Stimulated activated CD8-positive, alpha-beta memory T cell treated with anti-CD3 and anti-CD28 coated beads, Interleukin-15, amount 100 ng/mL, for 1 hour (primary cell): ENCODE measurements around the gene MT2A.
"Not testable (repeated sequence)": the region's sequence is repeated elsewhere in the genome, so short reads cannot be mapped to it uniquely, and the experiment has no call there.

Source experiments
- DNase-seq: peaks from one replicate; pipeline ENCODE4 v3.0.0-alpha.2; 2020; ENCODE audit warnings: low read depth

The MT2A gene

DNA sequence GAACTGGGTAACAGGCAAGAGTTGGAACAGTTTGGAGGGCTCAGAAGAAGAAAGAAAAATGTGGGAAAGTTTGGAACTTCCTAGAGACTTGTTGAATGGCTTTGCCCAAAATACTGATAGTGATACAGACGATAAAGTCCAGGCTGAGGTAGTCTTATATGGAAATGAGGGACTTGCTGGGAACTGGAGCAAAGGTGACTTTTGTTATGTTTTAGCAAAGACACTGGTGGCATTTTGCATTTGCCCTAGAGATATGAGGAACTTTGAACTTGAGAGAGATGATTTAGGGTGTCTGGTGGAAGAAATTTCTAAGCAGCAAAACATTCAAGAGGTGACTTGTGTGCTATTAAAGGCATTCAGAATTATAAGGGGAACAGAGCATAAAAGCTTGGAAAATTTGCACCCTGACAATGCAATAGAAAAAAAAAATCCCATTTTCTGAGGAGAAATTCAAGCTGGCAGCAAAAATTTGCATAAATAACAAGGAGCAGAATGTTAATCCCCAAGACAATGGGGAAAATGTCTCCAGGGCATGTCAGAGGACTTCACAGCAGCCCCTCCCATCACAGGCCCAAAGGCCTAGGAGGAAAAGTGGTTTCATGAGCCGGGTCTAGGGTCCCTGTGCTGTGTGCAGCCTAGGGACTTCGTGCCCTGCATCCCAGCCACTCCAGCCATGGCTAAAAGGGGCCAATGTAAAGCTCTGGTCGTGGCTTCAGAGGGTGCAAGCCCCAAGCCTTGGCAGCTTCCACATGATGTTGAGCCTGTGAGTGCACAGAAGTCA is 13.5 kb downstream of the MT2A start:
- DNase-seq = not testable (repeated sequence)

DNA sequence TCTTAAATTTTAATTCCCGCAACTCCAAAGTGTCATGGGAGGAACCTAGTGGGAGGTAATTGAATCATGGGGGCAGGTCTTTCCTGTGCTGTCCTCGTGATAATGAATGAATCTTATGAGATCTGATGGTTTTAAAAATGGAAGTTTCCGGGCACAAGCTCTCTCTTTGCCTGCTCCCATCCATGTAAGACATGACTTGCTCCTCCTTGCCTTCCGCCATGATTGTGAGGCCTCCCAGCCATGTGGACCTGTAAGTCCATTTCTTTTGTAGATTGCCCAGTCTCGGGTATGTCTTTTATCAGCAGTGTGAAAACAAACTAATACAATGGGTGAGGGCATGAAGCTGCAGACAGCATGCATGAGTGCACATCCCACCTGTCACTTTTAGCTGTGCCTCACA is 14.8 kb downstream of the MT2A start:
- not testable (repeated sequence) for DNase-seq

DNA sequence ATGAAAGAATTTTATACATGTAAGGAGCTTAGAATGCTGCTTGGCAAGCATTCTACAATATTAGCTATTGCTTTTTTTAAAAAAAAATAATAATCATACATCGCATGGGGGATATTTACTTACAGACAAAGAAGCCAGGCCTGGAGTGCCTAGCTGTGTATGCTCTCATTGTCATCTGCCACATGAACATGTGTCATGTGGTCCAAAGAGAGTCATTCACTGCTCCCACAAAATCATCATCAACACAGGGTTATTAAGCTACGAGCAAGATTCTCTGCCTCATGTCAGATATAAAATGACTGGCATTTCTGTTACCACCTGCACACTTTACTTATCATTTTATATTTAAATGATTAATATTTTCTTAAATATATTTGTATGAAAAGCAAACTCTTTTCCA is 15.3 kb downstream of the MT2A start:
- DNase-seq = no peak

DNA sequence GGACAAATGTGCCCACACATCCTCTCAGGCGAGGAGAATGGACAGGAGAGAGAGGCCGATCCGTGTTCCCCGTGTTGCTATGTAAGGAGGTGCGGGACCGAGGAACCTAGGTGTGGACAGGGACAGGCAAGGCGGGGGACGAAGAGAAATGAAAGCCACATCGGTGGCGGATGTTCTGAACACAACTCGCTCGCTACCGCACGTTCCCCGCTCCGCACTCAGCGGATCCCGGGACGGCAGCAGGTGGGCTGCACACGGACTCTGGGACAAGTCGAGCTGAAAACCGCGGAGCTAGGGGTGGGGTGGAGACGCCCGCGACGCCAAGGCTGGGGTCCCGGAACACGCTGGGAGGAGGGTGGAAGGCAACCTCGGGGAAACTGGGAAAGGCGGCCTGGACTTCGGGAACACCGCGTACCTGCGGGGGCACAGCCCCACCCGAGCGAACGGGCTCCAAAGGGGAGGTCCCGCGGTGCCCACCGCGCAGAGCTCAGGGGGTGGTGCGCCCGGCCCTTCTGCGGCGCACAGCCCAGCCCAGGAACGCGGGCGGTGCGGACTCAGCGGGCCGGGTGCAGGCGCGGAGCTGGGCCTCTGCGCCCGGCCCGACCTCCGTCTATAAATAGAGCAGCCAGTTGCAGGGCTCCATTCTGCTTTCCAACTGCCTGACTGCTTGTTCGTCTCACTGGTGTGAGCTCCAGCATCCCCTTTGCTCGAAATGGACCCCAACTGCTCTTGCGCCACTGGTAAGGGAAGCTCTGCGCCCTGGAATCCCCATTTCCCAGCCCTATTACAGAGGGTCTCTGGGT is 17.0 kb downstream of the MT2A start, which contains the start of gene MT1E:
Gene MT1E, plus strand, starts transcription at position 642 of the 803 bp plus-strand sequence. Its CDS starts 71 bp downstream, at position 713.
- DNase-seq = no peak

DNA sequence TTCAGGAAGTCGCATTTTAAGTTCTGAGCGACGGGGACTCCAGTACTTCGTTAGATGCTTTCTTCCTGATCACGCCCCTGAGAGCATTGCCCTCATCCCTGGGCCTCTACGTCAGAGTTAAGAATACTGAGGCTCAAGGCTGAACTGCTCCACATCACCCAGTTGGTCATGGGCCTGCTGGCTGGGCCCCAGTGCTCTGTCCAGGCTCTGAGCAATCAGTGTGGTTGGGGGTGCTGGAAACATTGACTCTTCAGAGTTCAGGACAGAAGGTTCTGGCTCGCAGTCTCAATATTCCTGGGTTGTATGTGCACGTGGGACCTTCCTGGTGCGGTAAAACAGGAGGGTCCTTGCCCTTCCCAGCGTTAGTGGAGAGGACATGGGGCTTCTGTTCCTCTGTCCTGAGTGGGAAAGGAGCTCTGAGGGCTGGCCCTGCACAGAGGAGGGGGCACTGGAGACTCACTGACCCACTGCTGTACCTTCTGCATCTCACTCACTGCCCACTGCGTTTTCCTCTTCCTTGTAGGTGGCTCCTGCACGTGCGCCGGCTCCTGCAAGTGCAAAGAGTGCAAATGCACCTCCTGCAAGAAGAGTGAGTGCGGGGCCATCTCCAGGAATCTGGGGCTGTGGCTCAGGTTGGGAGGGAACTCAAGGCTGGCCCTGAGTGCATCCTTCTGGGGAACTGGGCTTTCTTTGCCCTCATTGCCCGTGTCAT is 17.7 kb downstream of the MT2A start:
- no peak for DNase-seq

DNA sequence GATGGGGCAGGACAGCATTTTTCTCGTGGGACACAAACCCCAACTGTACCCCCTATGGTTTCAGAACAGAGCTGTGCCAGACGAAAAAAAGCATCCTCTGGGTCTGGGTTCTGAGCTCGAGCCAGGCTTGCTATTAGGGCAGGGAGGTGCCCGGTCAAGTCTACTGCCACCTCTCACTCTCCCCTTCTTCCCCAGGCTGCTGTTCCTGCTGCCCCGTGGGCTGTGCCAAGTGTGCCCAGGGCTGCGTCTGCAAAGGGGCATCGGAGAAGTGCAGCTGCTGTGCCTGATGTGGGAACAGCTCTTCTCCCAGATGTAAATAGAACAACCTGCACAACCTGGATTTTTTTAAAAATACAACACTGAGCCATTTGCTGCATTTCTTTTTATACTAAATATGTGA is 18.3 kb downstream of the MT2A start:
- DNase-seq = no peak

DNA sequence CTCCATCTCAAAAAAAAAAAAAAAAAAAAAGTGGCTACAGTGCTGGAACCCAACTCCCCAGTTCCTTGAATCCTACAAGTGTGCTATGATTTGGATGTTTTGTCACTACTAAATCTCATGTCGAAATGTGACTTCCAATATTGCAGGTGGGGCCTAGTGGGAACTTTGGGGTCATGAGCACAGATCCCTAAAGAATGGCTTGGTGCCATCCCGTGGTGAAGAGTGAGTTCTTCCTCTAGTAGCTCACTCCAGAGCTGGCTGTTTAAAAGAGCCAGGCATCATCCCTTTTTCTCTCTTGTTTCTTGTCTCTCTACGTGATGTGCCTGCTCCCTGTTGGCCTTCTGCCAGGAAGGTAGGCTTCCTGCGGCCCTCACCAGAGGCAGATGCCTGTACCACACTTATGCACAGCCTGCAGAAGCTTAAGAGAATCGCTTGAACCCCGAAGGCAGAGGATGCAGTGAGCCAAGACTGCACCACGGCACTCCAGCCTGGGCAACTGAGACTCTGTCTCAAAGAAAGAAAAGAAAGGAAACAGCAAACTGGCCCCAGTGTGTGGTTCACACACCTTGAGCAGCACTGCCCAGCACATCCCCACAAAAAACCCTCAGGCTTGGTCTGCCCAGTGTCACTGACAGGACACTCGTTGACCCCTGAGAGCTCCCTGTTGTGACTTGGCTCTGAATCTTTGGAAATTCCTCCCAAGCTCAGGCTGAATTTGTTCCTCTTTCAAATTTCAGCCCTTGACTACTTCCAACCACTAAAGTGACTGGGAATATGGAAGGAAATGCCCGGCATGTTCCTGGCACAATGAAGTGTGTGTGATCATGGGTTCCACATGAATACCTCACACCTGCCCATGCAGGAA is 20.3 kb downstream of the MT2A start:
- no peak for DNase-seq

DNA sequence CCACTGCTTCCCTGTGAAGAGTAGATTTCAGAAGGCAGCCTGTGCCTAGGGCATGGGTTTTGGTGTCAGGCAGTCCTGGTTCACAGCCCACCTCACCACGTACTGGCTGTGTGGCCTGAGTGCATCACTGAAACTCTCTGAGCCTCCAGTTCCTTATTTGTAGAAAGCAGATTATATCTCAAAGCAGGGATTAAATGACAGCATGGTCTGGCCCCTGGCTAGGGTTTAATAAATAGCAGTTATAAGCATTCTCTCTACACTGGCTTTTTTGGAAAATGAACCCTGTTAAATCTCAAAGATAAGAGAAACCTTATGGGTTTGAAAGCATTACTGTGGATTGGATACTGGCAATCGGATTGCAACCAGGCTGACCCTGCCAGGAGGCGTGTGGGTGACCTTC is 21.1 kb downstream of the MT2A start:
- DNase-seq = no peak

DNA sequence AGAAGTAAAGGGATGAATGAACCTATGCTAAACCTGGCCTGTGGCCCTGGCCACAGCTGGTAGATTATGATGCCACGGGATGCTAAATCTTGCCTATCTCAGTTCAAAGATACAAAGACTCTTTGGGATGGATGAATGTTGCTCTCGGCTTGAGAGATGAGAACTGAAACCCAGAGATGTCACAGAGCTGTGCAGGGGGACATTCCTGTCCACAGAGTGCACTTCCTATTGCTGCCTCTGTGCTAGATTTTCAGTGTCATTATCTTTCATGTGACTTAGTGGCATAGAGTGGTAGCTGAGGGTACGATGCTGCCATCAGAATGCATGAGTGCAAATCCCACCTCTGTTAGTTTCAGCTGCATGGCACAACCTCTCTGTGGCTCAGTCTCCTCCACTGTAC is 21.8 kb downstream of the MT2A start:
- no peak for DNase-seq

DNA sequence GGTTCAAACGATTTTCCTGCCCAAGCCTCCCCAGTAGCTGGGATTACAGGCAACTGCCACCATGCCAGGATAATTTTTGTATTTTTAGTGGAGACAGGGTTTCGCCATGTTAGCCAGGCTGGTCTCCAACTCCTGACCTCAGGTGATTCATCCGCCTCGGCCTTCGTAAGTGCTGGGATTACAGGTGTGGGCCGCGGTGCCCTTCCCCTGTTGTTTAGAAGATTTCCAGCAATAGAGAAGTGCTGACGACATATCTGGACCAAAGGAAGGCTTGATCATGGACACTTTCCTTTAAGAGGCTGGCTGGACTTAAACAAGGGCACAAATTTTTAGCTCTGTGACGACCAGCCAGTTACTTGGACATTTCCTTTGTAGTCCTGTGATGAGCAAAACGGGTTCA is 22.8 kb downstream of the MT2A start:
- no peak for DNase-seq

DNA sequence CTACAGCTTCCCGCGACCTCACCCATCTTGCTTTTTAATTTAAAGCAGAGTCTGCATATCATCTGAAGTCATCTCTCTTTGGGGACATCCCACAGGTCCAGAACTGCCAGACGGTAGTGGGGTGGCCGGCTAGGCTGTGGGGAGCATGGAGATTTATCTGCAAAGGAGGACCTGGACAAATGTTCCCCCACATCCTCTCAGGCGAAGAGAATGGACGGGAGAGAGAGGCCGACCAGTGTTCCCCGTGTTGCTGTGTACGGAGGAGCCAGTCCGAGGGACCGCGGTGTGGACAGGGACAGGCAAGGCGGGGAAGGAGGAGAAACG is 23.4 kb downstream of the MT2A start:
- no peak for DNase-seq

DNA sequence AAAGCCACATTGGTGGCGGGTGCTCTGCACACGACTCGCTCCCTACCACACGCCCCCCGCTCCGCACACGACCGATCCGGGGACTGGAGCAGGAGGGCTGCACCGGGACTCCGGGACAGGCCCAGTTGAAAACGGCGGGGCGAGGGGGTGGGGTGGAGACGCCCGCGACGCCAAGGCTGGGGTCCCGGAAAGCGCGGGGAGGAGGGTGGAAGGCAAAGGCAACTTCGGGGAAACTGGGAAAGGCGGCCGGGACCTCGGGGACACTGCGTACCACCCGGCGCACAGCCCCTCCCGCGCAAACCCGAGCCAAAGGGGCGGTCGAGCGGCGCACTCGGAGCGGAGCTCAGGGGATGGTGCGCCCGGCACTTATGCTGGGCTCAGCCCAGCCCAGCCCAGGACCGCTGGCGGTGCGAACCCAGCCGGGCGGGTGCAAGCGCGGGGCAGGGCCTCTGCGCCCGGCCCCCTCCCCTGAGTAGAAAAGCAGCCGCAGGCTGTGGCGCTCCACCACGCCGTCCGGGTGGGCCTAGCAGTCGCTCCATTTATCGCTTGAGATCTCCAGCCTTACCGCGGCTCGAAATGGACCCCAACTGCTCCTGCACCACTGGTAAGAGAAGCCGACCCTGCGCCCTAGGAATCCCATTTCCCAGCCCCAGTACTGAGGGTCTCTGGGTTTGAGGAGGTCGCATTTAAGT is 23.9 kb downstream of the MT2A start, which contains the start of gene MT1M:
Gene MT1M, plus strand, starts transcription at position 504 of the 692 bp plus-strand sequence. Its CDS starts 73 bp downstream, at position 577.
- no peak for DNase-seq

DNA sequence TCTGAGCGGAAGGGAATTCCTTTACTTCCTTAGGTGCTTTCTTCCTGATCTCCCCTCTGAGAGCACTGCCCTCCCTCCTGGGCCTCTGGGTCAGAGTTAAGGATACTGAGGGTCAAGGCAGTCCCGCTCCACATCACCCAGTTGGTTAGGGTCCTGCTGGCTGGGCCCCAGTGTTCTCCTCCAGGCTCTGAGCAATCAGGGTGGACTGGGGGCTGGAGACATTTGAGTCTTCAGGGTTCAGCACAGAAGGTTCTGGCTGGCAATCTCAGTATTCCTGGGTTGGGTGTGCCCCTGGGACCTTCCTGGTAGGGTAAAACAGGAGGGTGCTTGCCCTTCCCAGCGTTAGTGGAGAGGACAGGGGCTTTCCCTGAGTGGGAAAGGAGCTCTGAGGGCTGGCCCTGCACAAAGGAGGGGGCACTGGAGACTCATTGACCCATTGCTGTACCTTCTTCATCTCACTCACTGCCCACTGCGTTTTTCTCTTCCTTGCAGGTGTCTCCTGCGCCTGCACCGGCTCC is 24.5 kb downstream of the MT2A start:
- DNase-seq = no peak

DNA sequence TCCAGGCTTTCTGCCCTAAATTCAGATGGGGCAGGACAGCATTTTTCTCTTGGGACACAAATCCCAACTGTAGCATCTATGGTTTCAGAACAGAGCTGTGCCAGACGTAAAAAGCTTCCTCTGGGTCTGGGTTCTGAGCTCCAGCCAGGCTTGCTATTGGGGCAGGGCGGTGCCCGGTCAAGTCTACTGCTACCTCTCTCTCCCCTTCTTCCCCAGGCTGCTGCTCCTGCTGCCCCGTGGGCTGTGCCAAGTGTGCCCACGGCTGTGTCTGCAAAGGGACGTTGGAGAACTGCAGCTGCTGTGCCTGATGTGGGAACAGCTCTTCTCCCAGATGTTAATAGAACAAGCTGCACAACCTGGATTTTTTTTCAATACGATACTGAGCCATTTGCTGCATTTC is 25.2 kb downstream of the MT2A start:
- no peak for DNase-seq

DNA sequence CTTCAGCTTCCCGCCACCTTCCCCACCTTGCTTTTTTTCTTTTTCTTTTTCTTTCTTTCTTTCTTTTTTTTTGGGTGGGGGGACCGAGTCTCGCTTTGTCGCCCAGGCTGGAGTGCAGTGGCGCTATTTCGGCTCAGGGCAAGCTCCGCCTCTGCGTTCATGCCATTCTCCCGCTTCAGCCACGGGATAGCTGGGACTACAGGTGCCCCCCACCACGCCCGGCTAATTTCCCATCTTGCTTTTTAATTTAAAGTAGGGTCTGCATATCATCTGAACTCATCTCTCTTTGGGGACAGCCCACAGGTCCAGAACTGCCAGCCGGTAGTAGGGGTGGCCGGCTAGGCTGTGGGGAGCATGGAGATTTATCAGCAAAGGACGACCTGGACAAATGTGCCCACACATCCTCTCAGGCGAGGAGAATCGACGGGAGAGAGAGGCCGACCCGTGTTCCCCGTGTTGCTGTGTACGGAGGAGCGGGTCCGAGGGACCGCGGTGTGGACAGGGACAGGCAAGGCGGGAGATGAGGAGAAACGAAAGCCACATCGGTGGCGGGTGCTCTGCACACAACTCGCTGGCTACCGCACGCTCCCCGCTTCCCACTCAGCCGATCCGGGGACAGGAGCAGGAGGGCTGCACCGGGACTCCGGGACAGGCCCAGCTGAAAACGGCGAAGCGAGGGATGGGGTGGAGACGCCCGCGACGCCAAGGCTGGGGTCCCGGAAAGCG is 26.5 kb downstream of the MT2A start:
- DNase-seq = no peak

DNA sequence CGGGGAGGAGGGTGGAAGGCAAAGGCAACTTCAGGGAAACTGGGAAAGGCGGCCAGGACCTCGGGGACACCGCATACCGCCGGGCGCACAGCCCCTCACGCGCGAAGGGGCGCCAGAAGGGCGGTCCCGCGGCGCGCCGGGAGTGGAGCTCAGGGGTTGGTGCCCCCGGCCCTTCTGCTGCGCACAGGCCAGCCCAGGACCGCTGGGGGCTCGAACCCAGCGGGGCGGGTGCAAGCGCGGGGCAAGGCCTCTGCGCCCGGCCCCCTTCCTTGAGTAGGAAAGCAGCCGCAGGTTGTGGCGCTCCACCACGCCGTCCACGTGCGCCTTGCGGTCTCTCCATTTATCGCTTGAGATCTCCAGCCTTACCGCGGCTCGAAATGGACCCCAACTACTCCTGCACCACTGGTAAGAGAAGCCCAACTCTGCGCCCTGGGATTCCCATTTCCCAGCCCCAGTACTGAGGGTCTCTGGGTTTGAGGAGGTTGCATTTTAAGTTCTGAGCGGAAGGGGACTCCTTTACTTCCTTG is 27.1 kb downstream of the MT2A start:
- DNase-seq = no peak

DNA sequence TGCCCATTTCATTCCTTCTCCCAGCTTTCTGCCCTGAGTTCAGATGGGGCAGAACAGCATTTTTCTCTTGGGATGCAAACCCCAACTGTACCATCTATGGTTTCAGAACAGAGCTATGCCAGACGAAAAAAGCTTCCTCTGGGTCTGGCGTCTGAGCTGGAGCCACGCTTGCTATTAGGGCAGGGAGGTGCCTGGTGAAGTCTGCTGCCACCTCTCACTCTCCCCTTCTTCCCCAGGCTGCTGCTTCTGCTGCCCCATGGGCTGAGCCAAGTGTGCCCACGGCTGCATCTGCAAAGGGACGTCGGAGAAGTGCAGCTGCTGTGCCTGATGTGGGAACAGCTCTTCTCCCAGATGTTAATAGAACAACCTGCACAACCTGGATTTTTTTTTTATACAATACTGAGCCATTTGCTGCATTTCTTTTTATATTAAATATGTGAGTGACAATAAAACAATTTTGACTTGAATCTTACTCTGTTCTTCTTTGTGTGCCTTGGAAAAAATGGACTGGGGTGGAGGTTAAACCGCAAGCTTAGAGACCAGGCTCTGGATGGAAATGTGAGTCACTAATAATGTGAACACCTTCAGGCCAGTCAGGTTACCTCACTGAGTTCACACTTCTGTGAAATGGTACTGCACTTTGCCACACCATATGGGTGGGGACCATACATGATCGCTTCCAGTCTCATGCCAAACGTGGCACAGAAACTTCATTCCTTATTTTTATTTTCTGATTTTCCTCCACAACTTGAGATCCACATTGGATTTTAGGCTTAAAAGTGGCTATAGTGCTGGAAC is 28.4 kb downstream of the MT2A start:
- DNase-seq = no peak

DNA sequence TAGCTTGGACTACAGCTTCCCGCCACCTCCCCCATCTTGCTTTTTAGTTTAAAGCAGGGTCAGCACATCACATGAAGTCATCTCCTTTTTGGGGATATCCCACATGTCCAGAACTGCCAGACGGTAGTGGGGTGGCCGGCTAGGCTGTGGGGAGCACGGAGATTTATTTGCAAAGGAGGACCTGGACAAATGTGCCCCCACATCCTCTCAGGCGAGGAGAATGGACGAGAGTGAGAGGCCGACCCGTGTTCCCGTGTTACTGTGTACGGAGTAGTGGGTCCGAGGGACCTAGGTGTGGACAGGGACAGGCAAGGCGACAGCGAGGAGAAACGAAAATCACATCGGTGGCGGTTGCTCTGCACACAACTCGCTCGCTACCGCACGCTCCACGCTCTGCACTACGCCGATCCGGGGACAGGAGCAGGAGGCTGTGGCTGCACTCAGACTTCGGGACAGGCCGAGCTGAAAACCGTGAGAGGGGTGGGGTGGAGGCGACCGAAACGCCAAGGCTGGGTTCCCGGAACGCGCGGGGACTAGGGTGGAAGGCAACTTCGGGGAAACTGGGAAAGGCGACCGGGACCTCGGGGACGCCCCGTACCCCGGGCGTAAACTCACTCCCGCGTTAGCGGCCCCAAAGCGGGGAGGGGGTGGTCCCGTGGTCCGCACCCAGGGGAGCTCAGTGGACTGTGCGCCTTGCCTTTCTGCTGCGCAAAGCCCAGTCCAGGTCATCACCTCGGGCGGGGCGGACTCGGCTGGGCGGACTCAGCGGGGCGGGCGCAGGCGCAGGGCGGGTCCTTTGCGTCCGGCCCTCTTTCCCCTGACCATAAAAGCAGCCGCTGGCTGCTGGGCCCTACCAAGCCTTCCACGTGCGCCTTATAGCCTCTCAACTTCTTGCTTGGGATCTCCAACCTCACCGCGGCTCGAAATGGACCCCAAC is 29.7 kb downstream of the MT2A start, which contains the start of gene MT1A:
Gene MT1A, plus strand, starts transcription at position 853 of the 937 bp plus-strand sequence. Its CDS starts 73 bp downstream, at position 926.
- DNase-seq = no peak
